GM08714 (cell line): ENCODE data around the gene PRTN3.

Experiments used
- H3K4me3 ChIP-seq: fragments of 200-500 bp; sonication (Bioruptor generic); 2 replicates; pipeline ENCODE4 v1.5.1; 2014; ENCODE audit warnings: mild to moderate bottlenecking, low read length, inconsistent platforms
- ZNF274 ChIP-seq: IDR thresholded peaks from 2 replicates; pipeline ENCODE4 v1.6.1; 2012; ENCODE audit warnings: mild to moderate bottlenecking, low read depth, low read length

PRTN3 gene

DNA sequence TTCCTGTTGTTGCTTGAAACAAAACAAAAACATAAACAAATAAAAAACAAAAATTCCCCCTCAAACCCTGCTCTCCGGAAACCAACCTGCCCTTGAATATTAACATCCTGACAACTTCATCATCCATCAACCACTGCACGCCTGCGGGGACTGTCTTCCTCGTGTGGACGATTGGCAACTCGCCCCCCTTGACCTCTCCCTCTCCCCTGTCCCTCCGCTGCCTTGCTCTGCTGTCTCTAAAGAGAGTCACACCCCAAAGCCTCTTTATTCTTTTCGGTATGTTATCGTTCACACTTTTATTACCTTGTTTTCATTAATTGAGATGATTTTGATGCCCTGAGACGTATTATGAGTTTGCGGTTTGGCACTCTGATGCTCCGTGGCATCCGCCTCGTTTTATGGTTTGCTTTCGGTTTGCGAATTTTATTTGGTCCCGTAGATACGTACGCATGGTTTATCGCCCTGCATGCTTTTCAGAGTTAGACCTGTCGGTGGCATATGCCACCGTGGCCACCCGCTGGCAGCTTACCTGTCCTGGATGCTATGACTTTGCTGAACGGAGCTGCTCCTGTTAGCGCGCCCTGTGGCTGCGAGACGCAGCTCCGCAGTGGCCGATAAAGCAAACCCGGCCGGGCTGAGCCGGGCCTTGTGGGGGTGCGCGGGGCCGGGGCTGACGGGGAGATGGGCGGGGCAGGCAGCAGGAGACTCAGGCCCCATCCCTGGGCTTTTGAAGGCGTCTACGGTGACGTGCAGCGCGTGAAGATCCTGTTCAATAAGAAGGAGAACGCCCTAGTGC lies 33.0 kb upstream of the PRTN3 start:
- H3K4me3 ChIP-seq: no peak overlapping the region
- TF ChIP-seq ZNF274: no peak

DNA sequence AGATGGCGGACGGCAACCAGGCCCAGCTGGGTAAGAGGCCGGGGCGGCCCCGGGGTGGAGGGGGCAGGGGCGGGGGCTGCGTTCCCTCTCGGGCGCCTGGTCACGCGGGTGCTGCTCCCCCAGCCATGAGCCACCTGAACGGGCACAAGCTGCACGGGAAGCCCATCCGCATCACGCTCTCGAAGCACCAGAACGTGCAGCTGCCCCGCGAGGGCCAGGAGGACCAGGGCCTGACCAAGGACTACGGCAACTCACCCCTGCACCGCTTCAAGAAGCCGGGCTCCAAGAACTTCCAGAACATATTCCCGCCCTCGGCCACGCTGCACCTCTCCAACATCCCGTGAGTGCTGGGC lies 32.4 kb upstream of the PRTN3 start:
- TF ChIP-seq ZNF274: no peak
- H3K4me3 ChIP-seq: no peak overlapping the region

DNA sequence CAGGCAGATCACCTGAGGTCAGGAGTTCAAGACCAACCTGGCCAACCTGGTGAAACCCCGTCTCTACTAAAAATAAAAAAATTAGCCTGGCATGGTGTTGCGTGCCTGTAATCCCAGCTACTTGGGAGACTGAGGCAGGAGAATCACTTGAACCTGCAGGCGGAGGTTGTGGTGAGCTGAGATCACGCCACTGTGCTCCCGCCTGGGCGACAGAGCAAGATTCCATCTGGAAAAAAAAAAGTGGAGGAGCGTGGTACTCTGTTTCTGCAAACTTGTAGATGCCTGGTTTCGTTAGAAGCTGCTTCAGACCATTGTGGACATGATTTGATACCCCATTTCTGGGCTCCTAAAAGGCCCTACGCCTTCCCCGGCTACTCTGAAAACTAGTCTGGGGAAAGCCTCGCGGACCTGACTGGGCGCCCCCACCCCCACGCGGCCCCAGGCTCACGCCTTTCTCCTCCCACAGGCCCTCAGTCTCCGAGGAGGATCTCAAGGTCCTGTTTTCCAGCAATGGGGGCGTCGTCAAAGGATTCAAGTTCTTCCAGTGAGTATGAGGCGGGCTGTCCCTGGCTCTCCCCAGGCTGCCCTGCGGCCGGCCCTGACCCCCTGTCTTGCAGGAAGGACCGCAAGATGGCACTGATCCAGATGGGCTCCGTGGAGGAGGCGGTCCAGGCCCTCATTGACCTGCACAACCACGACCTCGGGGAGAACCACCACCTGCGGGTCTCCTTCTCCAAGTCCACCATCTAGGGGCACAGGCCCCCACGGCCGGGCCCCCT lies 30.5 kb upstream of the PRTN3 start:
- TF ChIP-seq ZNF274: no peak
- no peak overlapping the region for H3K4me3 ChIP-seq

DNA sequence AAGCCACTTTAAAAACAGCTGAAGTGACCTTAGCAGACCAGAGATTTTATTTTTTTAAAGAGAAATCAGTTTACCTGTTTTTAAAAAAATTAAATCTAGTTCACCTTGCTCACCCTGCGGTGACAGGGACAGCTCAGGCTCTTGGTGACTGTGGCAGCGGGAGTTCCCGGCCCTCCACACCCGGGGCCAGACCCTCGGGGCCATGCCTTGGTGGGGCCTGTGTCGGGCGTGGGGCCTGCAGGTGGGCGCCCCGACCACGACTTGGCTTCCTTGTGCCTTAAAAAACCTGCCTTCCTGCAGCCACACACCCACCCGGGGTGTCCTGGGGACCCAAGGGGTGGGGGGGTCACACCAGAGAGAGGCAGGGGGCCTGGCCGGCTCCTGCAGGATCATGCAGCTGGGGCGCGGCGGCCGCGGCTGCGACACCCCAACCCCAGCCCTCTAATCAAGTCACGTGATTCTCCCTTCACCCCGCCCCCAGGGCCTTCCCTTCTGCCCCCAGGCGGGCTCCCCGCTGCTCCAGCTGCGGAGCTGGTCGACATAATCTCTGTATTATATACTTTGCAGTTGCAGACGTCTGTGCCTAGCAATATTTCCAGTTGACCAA lies 29.8 kb upstream of the PRTN3 start:
- no peak for TF ChIP-seq ZNF274

DNA sequence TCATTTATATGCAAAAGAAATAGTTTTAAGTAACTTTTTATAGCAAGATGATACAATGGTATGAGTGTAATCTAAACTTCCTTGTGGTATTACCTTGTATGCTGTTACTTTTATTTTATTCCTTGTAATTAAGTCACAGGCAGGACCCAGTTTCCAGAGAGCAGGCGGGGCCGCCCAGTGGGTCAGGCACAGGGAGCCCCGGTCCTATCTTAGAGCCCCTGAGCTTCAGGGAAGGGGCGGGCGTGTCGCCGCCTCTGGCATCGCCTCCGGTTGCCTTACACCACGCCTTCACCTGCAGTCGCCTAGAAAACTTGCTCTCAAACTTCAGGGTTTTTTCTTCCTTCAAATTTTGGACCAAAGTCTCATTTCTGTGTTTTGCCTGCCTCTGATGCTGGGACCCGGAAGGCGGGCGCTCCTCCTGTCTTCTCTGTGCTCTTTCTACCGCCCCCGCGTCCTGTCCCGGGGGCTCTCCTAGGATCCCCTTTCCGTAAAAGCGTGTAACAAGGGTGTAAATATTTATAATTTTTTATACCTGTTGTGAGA lies 29.2 kb upstream of the PRTN3 start:
- no peak for TF ChIP-seq ZNF274

More for the DNA sequence above, 29.8 kb upstream of the PRTN3 start:
- H3K4me3 ChIP-seq: no peak overlapping the region

DNA sequence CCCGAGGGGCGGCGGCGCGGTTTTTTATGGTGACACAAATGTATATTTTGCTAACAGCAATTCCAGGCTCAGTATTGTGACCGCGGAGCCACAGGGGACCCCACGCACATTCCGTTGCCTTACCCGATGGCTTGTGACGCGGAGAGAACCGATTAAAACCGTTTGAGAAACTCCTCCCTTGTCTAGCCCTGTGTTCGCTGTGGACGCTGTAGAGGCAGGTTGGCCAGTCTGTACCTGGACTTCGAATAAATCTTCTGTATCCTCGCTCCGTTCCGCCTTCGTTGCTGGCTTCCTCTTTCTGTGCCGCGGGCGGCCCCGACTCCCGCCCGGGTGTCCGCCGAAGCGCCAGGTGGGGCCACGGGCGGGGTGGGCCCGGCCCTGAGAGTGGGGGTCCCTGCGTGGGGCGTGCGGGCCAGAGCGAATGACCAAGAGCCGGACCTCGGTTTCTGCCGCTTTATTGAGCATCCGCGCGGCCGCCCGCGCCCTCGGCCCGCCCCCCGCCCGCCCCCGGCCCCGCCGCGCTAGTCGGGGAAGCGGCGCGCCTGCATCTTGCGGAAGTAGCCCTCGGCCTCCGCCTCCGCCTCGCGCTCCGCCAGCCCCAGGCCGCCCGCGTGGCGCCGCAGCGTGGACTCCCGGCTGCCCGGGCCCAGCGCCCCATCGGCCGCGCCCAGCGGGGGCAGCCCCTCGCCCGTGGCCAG lies 28.6 kb upstream of the PRTN3 start:
- TF ChIP-seq ZNF274: no peak
- H3K4me3 ChIP-seq: no peak overlapping the region

More for the DNA sequence above, 29.2 kb upstream of the PRTN3 start:
- no peak overlapping the region for H3K4me3 ChIP-seq

DNA sequence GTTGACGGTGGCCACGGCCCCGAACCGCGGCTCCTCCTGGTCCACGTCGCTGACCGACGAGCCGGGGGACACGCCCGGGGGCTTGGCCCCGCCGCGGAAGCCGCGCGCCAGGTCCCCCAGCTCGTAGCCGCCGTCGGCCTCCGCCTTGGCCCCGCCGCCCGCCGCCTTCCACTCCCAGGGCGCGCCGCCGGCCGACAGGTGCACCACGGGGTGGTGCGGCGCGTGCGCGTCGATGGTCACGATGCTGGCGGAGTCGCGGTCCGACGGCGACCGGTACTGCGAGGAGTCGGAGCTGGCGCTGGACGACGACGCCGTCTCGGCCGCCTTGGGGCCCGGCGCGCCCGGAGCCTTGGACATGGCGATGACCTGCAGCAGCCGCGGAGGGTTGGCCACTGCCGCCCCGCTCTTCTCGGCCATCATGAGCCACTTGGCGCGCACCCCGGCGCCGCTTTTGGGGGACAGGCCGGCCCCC lies 28.0 kb upstream of the PRTN3 start:
- TF ChIP-seq ZNF274: no peak
- no peak overlapping the region for H3K4me3 ChIP-seq

DNA sequence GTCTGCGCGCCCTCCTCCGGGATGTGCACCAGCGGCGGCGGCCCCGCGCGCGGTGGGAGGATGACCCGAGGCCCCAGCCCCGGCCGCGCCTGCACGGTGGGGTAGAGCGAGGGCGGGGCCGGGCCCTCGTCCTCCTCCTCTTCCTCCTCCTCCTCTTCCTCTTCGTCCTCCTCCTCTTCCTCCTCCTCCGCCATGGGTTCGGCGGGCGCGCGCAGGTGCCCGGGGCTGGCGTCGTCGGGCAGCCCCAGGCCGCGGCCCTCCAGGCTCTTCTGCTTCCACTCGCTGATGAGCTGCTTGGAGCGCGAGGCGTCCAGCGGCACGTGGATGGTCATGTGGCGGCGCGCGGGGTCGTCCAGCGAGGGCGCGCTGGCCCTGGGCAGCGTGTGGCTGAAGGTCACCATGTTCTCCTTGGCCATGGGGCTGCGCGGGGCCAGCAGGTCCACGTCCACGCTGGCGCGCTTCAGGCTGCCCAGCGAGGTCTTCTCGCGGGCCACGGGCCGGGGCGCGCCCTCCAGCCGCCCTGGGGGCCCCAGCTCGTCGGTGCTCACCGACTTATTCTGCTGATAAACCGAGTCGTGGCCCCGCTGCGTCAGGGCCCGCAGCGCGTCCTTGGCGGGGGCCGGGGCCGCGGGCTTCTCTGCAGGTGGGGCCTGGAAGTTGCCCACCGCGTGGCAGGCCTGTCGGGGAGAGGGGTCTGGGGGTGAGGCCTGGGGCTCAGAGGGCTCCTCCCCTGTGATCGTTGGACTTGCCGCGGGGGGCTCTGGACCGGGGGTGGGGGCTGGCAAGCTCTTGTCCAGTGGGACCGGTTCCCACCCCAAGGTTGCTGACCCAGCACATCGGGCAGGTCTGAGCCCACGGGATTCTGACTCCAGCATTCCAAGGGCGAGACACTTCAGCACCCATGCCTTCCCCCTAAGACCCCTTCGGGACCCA lies 27.3 kb upstream of the PRTN3 start:
- H3K4me3 ChIP-seq: no peak overlapping the region
- no peak for TF ChIP-seq ZNF274

DNA sequence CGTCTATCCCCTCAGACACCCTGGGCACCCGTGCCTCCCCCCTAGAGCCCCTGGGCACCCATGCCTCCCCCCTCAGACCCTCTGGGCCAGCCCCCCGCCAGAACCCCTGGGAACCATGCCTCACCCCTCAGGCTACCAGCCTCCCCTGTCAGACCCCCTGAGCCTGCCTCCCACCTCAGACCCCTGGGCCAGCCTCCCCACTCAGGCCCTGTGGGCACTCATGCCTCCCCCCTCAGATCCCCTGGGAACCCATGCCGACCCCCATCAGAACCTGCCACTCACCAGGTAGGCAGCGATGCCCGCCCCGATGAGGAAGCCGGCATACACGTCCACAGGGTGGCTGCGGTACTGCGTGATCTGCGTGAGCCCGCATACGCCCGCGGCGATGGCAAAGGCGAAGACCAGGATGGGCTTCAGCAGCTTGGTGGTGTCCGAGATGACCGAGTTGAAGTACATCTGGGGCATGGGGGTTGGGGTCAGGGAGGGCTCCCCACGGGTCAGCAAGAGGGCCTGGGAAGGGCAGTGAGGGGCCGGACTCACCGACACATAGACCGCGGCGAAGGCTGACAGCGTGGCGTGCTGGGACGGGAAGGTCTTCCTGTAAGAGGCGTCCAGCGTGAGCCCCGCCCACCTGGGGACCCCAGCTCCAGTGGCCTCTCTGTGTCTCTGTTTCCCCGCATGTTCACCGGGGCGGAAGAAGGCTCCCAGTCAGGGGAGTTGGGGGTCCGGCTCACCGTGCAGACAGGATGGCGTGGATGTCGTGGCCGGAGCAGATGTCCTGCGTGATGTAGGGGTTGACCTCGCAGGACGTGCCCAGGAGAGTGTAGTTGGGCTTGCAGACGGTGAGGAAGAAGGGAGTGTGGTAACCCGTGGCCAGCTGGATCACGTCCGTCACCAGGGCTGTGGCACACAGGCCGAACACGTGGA lies 26.4 kb upstream of the PRTN3 start:
- no peak overlapping the region for H3K4me3 ChIP-seq
- TF ChIP-seq ZNF274: no peak

DNA sequence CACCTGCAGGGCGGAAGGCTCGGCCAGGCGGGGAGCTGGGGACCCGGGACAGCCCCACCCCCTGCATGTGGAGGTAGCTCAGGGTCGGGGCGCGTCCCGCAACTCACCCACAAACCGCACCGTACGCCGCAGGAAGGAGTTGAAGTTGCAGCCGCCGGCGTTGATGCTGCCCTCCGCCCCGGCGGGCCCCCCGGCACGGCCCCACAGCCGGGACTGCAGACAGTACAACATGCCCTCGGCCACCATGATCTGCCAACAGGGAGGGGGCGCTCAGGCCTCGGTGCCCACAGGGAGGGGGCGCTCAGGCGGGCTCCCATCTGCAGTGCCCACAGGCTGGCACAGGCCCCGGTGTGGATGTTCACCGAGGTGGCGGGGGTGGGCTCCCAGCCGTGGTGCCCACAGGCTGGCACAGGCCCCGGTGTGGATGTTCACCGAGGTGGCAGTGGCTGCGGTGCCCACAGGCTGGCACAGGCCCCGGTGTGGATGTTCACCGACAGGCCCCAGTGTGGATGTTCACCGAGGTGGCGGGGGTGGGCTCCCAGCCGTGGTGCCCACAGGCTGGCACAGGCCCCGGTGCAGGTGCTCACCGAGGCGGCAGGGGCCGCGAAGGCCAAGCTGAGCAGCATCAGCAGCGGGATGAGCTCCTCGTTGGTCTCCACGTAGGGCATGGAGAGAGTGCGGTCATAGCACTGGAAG lies 25.6 kb upstream of the PRTN3 start:
- no peak for TF ChIP-seq ZNF274
- no peak overlapping the region for H3K4me3 ChIP-seq

DNA sequence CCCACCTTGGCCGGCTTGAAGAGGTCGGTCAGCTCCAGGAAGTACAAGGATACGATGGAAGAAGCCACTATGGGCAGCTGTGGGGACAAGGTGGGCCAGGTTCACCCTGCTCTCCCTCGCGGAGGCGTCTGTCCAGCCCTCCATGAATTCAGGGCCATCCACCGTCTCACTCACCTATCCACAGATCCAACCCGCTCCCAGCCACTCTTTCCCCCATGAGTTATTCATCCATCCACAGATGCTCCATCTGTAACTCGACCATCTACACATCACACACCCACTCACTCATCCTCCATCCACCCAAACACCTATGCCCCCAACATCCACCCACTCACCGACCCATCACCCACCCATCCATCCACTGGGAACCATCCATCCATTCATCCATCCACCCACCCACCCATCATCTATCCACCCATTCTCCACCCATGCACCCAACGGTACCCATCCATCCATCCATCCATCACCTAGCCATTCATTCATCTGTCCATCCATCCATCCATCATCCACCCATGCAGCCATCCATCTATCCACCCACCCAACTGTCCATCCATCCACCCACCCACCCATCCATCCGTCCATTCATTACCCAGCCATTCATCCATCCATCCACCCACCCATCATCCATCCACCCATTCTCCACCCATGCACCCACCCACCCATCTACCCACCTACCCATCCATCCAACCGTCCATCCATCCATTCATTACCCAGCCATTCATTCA lies 24.9 kb upstream of the PRTN3 start:
- no peak overlapping the region for H3K4me3 ChIP-seq
- TF ChIP-seq ZNF274: no peak
